Measurements from ENCODE around the gene ATP6V0E1. TPM values are rescaled to one million over a fixed set of nuclear protein-coding genes. Genes with fewer than 3 reads are reported as not detected.

The ATP6V0E1 gene
- total and polyA plus RNA-seq, 8 donors, result 18.0 to 328 (median 133) TPM

DNA sequence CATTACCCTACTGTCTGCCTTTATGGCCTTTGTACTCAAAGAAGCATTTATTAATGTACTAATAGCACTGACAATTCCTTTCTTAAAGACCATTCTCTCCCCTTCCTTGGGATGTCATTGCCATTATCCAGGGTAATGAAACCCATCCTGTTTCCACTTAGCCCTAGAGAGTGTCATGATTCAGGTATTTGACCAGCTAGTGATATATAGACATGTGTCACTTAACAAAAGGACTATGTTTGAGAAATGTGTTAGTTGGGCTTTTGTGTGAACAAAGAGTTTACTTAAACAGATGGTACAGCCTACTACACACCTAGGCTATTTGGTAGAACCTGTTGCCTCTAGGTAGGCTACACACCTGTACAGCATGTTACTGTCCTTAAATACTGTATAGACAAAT, 2.0 kb downstream of the ATP6V0E1 start:
- Histone ChIP-seq H3K9me3 (no peaks in the 10 kb centered on the region), H3K4me3 (peak overlapping the region in 2 of 4 donors; percentile 69 to 90), H3K27ac (peak overlapping the region in 3 of 5 donors; percentile 98 to 99 (median 99)), H3K27me3 (no peaks in the 10 kb centered on the region), H3K36me3 (peaks cover 14 to 30% (median 28%) of the 10 kb centered on the region in 4 donors), H3K4me1 (peaks cover 17 to 60% (median 41%) of the 10 kb centered on the region in 4 donors)
- intact Hi-C loops (cut with DNase I; ENCODE audit: low total_unique reads), result loop anchor here (10.0 kb wide), 2 partner anchors 69 to 159 kb away; partner anchors contain the start of genes BNIP1 and CREBRF
- no peak for DNase-seq
- TF ChIP-seq POLR2A (IDR thresholded peaks at IDR 0.05) (no peak), EP300 (IDR thresholded peaks at IDR 0.05) (no peak), CTCF (IDR thresholded peaks at IDR 0.05) (no peak), POLR2AphosphoS5 (IDR thresholded peaks at IDR 0.05) (no peak)

DNA sequence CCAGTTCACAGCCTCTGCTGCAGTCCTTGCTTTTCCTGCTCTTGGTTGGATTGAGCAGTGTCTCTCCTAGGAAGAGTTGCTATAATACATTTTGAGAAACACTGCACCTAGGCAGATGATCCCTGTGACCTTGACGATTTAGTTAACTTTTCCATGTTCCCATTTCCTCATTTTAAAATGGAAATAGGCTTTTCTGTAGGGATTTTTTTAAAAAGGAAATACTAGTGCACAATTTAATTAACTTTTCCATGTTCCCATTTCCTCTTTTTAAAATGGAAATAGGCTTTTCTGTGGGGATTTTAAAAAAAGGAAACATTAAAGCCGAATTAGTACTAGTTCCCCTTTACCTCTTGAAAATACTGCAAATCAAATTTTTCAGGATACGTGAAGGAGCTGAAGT, 4.7 kb downstream of the ATP6V0E1 start:
- 70 to 76% (median 74%) methylated on average over 3 of the region's 3 CpGs for WGBS, 5 donors
- Histone ChIP-seq H3K27me3 (no peaks in the 10 kb centered on the region), H3K9me3 (no peaks in the 10 kb centered on the region), H3K4me3 (no peak overlapping the region), H3K36me3 (peaks cover 14 to 46% (median 42%) of the 10 kb centered on the region in 4 donors), H3K4me1 (peaks cover 13 to 62% (median 40%) of the 10 kb centered on the region in 4 donors), H3K27ac (no peak overlapping the region)
- TF ChIP-seq POLR2AphosphoS5 (IDR thresholded peaks at IDR 0.05), result no peak
- TF ChIP-seq CTCF (IDR thresholded peaks at IDR 0.05), result no peak
- no peak for TF ChIP-seq POLR2A (IDR thresholded peaks at IDR 0.05)
- no peak for TF ChIP-seq EP300 (IDR thresholded peaks at IDR 0.05)
- no peak for DNase-seq
- intact Hi-C loops (cut with DNase I; ENCODE audit: low total_unique reads), result loop anchor here (10.0 kb wide), 2 partner anchors 67 to 157 kb away; partner anchors contain the start of genes BNIP1 and CREBRF

GRCh38 chr5:172990776-172991175, 7.2 kb downstream of the ATP6V0E1 start:
- H3K36me3 ChIP-seq, result peaks cover 16 to 70% (median 60%) of the 10 kb centered on the region in 4 donors

DNA sequence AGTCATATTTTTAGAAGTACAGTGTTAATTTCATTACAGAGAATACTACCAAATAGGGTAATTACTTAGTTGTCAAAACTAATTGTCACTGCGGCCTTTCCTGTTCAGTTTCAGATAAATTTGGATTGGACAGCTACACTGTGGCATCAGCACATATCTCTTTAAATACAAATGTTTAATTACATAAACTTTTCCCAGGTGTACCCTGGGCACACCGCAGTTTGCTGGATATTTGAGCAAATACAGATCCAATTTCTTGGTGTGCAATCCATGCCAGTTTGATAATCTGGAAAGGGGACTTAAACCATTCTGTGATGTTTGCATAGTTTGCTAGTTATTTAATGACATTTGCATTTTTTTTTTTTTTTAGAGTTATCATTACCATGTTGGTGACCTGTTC, 10.8 kb downstream of the ATP6V0E1 start:
- WGBS, 5 donors, result 45 to 86% (median 65%) methylated on average over 2 of the region's 2 CpGs
- Histone ChIP-seq H3K27me3 (no peaks in the 10 kb centered on the region), H3K4me3 (no peak overlapping the region), H3K4me1 (peaks cover 3 to 49% (median 25%) of the 10 kb centered on the region in 4 donors), H3K9me3 (no peaks in the 10 kb centered on the region), H3K27ac (no peak overlapping the region), H3K36me3 (peaks cover 10 to 71% (median 62%) of the 10 kb centered on the region in 4 donors)
- intact Hi-C loops (cut with DNase I; ENCODE audit: low total_unique reads), result no loop called here
- no peak for DNase-seq
- TF ChIP-seq EP300 (IDR thresholded peaks at IDR 0.05) (no peak), CTCF (IDR thresholded peaks at IDR 0.05) (no peak), POLR2AphosphoS5 (IDR thresholded peaks at IDR 0.05) (no peak), POLR2A (IDR thresholded peaks at IDR 0.05) (no peak)

More at GRCh38 chr5:172990776-172991175, 7.2 kb downstream of the ATP6V0E1 start:
- Histone ChIP-seq H3K4me3 (no peak overlapping the region), H3K27ac (no peak overlapping the region), H3K27me3 (no peaks in the 10 kb centered on the region), H3K4me1 (peaks cover 5 to 63% (median 33%) of the 10 kb centered on the region in 4 donors), H3K9me3 (no peaks in the 10 kb centered on the region)
- no peak for DNase-seq
- TF ChIP-seq POLR2AphosphoS5 (IDR thresholded peaks at IDR 0.05), result no peak
- TF ChIP-seq EP300 (IDR thresholded peaks at IDR 0.05), result no peak
- TF ChIP-seq POLR2A (IDR thresholded peaks at IDR 0.05), result no peak
- TF ChIP-seq CTCF (IDR thresholded peaks at IDR 0.05), result no peak
- intact Hi-C loops (cut with DNase I; ENCODE audit: low total_unique reads), result no loop called here
- WGBS, 5 donors, result 89 to 96% (median 93%) methylated on average over 8 of the region's 8 CpGs

All from stomach (tissue), 9 donors.